HT1080 (cell line): ENCODE measurements around the gene LRRC17. TPM values are rescaled to one million over a fixed set of nuclear protein-coding genes. Genes with fewer than 3 reads are reported as not detected.

Source experiments
- DNase-seq: peaks from one replicate; pipeline ENCODE4 v3.0.0-alpha.2; 2015; ENCODE audit warnings: low read depth
- total RNA-seq: library from RNA; depleted of rRNA; stranded (reverse); fragments of >200 nt; shearing (Covaris generic); gene quantifications from 2 replicates; pipeline ENCODE4 v1.2.3, GENCODE V29; 2014; rRNA removed

Gene LRRC17
- total RNA-seq, 1 experiment from 2014 or later = 17.0 TPM

DNA sequence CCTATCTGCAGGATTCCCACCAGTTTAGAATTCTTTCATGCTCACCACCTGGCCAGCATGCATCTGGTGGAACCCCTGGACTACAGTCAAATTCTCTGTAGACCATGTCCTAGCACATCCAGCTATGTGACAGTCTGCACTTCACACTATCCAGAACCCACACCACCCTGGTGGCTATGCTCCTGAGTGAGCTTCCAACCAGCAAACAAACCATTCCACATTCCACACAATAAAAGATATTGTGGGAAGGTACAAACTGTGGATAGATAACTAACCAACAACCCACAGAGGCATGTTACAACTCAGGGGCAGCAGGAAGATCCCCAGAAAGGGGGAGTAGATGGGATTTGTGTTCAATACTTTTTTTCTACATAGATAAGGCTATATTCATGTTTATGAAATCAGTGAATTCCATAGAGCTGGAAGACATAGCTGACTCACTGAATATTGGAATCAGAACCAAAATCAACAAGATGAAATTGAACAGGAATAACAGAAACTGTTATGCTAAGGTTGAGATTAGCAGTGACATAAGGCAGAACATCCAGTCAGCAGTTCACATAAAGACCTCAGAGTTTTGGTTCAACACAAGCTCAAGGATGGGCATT, 72.5 kb downstream of the LRRC17 start:
- DNase-seq = no peak

DNA sequence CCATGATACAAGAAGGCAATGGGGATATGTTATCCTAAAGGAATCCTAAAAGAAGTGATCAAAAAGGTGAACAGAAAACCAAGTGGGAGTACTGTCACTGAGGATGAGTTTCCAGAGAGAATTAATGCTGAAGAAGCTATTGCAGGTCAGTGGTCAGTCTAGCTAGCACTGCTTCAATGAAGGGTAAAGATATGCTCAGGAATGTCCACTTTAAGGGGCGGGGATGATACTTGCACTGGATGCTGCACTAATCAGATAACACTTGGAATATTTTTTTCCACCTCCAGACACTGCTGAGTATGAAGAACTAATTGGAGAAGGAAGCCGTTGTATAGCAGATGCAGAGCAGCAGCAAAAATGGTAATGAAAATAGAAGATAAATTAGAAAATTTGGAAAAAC, 75.3 kb downstream of the LRRC17 start:
- no peak for DNase-seq

DNA sequence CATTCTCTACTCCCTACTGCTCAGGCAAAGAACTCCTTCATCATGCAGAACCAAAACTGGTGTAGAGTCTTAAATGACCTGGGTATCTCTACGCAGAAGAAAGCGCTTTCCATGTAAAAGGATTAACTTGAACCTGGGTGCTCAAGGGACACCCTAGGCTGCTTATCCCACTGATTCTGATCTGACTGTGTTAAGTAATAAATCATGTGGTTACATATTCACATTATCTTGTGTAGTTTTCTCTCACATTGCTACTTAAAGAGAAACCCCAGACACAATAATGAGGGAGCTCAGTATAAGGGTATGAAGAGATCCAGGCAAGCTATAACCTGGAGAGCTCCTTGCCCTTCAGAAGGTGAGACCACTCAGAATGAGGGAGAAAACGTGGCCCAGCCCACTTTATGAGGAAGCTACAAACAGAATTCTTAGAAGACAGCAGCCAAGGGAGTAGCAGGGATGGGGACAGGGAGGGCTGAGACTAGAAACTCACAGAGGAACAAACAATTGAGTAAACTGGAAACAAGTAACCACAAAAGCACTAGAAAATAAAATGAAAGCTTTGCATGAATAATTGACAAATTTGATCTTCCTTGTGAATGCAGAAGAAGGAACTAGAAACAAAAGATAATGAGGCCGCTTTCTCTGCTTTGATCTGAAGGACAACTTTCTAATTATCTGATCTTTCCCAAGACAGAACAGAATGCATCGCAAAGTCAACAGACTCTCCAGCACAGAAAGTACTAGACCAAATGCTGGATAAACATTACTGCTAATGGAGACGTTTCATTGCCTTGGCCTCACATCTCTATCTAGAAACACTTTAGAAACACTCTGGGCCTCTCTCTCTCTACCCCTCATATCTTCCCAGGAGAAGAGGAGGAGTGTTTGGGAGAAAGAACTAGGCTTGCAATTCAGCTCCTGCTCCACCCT, 76.1 kb downstream of the LRRC17 start:
- DNase-seq = no peak

DNA sequence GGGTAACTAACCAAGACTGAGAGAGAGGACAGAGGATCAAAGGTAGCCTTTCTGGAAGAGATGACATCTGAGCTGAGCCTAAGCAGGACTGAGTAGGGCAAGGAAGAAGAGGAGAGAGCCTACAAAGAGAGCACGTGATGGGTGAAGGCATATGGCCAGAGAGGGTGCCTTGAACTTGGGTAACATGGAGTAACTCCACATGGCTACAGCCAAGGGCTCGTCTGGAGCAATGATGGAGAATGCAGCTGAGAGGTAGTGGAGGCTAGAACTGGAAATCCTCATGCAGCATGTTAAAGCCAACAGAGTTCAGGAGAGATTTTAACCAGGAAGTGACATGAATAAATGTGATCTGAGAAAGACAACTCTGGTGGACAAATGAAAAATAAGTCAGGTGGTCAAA, 77.8 kb downstream of the LRRC17 start:
- no peak for DNase-seq

DNA sequence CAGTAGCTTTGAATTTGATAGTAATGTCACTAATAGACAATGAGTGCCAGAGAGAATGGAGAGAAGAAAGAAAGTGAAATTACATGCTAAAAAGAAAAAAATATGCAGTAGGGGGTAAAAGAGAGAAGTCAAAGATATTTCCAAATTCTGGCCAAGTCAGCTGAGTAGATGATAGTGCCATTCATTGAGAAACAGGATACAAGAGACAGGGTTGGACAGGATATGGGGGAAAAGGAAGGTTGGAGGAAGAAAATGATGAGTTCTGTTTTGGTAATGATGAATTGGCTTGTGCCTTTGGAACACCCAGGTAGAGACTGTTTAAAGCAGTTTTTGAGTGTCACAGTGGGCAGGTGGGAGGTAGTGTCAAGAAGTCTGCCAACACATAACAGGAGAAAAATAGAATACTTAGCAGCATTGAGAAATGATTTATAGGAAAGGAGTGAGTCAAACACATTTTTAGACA, 78.3 kb downstream of the LRRC17 start:
- no peak for DNase-seq

DNA sequence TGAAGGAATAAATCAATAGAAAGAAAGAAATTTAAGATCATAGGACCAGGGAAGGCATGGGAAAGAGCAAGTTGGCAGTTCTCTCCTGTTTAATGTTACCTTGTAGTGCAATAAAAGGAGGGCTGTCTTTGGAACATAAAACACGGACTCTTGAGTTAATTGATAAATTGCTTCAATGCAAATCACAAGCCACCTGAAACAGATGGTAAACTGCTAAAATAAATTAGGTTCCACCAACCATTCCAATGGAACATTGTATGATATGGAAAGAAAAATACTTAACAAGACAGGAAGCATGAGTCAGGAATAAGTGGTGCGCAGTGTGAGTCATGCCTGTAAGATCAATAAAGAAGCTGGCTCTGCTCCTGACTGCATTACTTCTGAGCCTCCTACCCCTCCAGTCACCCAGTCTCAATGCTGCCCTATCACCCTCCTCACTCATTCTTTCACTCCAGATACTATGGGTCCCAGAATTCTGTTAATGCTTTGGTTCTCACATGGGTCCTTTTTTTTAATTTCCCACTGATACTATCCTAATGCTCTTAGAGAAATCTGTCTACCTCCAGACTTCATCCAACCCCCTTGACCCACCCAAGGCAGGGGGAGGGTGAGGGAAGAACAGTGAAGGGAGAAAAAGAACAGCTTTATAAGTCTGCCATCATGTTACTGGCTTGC, 78.9 kb downstream of the LRRC17 start:
- DNase-seq = peak; percentile 98

DNA sequence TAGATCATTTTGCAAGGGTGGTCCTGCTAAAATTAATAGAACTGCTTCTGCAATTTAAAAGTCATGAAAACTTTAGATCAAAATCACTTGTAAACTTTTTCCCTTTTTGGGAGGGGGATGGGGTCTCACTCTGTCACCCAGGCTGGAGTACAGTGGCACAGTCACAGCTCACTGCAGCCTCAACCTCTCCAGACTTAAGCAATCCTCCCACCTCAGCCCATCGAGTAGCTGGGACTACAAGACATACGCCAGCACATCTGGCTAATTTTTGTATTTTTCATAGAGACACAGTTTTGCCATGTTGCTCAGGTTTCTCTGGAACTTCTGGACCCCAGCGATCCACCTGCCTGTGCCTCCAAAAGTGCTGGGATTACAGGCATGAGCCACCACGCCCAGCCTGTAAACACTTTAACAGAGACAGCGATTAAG, 79.7 kb downstream of the LRRC17 start:
- no peak for DNase-seq

DNA sequence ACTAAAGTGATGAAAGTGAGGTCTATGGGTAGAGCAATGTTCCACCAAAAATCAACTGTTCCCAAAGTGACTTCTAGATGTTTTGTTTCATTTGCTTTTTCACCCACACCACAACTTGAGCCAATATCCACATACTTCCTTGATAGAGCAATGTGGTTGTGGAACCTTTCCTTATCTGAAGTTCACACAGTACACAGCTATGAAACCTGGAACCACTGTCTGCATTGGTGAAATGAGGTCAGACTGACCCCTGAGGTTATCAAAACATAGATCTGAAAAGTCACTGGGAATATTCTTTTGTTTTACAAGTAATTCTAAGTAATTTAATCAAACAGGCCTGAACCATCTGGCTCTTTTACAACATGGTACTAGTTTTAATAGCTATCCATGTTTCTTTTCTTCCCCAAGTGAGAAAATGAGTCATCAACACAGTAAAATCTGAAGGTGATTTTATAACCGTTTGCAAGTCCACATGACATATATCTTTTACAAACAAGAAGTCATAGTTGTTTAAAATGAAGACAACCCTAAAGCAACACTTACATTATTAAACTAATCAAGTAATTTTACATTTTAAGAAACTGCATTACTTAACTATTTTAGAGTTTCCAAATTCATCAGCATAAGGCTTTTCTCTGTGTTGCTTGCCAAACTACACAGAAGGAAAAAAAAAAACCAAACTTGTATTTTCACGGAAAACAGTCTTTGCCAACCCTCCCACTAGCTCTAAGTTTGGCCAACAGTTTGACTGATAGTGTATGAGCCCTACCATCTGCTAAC, 80.3 kb downstream of the LRRC17 start:
- DNase-seq = peak; percentile 77

DNA sequence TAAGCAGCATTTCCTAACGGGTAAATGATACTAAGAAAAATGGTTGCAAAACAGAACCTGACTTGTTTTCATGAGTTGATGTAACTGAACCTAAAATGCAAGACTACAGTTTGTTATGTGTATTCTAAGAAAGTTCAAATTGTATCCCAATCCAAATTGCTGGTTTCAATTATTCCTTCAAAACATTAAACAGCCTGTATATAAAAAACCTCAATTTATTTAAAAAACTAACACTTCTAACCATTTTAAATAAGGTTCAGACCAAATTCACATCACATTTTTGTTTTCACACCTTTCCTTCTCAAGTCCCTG, 80.9 kb downstream of the LRRC17 start:
- DNase-seq = no peak

DNA sequence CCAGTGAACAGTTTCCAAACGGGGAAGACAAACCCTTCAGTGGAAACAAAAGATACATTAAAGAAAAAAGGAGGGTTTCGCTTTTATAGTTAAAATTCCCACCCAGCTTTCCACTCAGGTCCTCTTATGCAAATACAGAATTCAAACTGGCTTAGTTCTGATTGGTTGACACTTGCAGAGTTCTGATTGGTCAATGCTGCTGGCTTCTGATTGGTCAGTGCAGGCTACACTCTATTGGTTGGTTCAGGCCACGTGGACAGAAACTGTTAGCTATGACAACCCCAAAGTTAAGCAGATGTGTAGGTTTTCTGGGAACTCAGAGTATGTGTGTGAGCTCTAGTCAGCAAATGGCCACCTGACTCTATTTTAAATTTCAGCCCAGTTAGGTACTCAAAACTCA, 81.8 kb downstream of the LRRC17 start:
- no peak for DNase-seq

Other genes with a start within 250 kb of the LRRC17 start
- 1.5 and 1.6 TPM in 2 replicates for gene POLR2J2, start 241.3 kb upstream of the LRRC17 start, total RNA-seq
- 6.9 and 8.2 TPM in 2 replicates for gene FAM185A, start 164.0 kb upstream of the LRRC17 start, total RNA-seq
- gene FBXL13, start 161.8 kb downstream of the LRRC17 start, total RNA-seq = 0.20 and 0.56 TPM in 2 replicates
- gene ARMC10, start 162.1 kb downstream of the LRRC17 start, total RNA-seq = 47.3 and 52.8 TPM in 2 replicates
- 3.6 and 5.0 TPM in 2 replicates for gene NAPEPLD, start 236.1 kb downstream of the LRRC17 start, total RNA-seq